Measurements from ENCODE around the gene YTHDC1. TPM values are rescaled to one million over a fixed set of nuclear protein-coding genes. Genes with fewer than 3 reads are reported as not detected.

YTHDC1 gene
- total RNA-seq, 1 donor from 2014 or later: 127 TPM

DNA sequence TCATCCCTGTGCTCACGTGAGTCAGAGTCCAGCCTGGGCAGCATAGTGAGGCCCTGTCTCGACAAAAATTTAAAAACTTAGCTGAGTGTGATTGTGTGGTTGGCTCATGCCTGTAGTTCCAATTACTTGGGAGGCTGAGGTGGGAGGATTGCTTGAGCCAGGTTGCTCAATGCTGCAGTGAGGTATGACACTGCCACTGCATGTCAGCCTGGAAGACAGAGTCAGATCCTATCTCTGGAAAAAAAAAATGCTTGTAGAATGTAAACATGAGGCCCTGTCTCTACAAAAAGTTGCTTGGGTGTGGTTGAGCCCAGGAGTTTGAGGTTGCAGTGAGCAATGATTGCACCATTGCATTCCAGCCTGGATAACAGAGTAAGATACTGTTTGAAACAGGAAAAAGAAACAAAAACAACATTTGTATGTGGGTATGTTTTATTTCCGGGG, 11.3 kb upstream of the YTHDC1 start:
- no peak for ATAC-seq
- intact Hi-C loops (cut with DNase I): no loop called here
- DNase-seq (ENCODE audit: low spot score): no peak

DNA sequence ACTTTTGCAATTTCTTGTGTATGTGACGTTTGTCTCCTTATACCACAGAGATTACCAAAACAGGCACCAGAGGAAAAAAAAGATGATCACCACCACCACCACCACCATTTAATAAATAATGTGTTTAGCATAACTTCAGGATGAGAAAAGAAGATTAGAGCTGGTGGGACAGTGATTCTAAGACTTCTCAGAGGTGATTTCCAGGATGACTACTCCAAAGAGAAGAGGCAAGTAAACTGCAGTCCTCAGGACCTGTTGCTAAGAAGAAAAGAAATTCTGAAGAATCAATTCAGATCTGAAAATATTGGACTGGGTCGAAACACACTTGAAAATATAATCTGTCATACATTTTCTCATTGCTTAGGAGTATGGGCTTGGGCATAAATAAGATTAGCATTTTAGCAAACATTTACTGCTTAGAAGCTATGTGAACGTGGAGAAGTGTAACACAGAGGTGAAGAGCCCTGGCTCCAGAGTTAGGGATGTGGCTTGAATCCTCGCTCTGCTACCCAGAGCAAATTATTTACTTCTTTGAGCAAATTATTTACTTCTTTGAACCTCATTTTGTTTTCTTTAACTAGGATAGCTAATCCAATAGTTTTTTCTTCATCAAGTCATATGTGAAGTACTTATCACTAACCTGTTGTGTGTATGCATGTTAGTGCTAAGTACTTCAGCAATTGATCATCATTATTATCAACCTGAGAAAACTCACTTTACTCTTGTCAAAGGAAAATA, 10.5 kb upstream of the YTHDC1 start:
- ATAC-seq (no peak), DNase-seq (ENCODE audit: low spot score) (no peak)
- intact Hi-C loops (cut with DNase I): no loop called here

DNA sequence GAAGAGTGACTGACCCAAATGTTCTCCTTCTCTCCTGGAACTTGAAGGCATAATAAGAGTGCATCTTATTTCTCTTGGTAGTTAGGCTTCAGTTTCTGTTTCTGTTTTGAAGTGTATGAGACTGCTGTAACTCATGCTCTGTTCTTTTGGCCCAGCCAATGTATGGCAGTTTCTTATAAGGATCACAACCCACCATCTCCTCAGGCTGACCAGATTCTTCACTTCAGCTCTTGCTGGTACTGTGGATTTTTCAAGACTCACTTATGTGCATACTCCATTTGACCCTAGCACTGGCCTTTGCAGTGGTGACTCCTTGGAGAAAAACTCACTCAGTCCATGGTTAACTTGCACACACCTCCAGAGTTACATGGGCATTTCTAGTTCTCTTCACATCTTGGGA, 9.6 kb upstream of the YTHDC1 start:
- intact Hi-C loops (cut with DNase I): no loop called here
- ATAC-seq: no peak
- DNase-seq (ENCODE audit: low spot score): no peak

DNA sequence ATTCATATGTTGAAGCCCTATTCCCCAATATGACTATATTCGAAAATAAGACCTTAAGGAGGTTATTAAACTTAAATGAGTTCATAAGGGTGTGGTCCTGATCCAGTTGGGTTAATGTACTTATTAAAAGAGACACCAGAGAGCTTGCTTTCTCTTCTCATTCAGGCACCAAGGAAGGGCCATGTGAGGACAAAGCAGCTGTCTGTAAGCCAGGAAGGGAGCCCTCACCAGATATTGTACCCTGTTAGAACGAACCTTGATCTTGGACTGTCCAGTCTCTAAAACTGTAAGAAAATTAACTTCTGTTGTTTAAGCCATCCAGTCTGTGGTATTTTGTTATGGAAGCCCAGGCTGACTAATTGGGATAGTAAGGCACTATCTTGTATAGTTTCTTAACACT, 9.1 kb upstream of the YTHDC1 start:
- intact Hi-C loops (cut with DNase I): no loop called here

DNA sequence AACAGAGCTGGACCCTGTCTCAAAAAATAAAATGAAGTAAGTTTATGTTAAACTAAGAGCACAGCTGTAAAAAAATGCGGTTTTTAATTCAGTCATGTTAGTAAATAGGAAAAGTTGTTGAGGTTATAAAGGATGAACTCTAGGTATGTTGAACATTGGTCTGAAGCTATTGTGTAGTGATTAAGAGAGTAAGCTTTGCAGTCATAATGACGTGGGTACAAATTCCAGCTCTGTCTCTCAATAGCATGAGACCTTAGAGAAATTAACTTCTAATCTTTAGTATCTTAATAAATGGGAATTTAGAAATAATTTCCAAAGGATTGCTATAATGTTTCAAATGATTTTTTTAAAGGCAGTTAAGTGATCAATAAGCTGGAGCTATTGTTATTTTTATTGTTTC, 2.9 kb upstream of the YTHDC1 start:
- ATAC-seq (no peak), DNase-seq (ENCODE audit: low spot score) (no peak)
- intact Hi-C loops (cut with DNase I): no loop called here

More for the DNA sequence above, 9.1 kb upstream of the YTHDC1 start:
- ATAC-seq (no peak), DNase-seq (ENCODE audit: low spot score) (no peak)

DNA sequence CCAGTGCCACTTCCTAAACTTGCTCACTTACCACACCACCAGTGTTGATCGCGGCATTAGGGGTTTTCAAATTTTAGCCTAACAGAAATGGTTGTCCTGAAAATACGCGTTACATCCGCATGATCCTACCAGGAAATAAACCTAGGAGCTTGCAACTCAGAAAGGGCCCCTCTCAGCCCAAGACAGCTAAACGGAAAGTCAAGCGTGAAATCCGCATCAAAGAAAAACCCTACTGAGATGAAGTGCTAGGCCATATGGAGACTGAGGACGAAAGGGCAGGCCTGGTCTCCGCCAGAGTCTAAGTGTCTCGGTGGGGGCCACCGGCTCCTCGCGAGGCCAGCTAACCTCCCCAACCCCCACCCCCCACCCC, 626 bp downstream of the YTHDC1 start:
- no peak for DNase-seq (ENCODE audit: low spot score)
- ATAC-seq: peak; percentile 23
- intact Hi-C loops (cut with DNase I): no loop called here

DNA sequence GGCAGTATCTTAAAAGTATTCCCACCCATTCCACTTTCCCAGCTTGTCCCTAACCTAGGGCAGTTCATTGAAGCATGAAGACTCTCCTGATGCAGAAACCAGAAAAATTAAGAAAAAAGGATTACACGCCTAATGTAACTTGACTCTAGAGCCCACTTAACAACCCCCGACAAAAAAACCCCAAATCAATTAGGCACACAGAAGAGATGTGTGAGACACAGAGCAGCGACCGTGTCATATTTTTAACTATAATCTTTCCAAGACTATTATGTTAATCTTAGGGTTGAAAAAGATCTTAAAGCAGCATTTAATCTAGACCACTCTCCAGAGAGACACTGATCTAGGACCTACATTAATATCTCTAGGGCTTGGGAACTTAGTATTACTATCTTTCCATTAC, 1.3 kb downstream of the YTHDC1 start:
- ATAC-seq (no peak), DNase-seq (ENCODE audit: low spot score) (no peak)
- intact Hi-C loops (cut with DNase I): no loop called here

DNA sequence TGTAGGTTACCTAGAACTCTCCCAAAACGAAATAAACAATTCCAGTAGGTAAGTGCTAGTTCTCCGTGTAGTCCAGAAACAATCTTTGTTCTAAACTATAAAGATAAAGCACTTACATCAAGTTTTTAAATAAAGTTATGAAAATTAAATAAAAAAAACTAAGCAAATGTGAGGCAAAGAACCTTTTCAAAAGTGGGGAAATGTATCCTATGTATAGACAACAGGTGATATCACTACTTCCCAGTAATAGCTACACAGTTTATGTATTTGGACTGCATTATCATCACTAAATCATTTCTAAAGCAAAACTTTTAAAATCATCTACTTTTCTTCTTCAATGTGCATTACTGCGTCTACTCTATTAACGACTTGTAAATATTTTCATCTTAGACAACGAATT, 2.0 kb downstream of the YTHDC1 start:
- ATAC-seq (no peak), DNase-seq (ENCODE audit: low spot score) (no peak)
- intact Hi-C loops (cut with DNase I): no loop called here

DNA sequence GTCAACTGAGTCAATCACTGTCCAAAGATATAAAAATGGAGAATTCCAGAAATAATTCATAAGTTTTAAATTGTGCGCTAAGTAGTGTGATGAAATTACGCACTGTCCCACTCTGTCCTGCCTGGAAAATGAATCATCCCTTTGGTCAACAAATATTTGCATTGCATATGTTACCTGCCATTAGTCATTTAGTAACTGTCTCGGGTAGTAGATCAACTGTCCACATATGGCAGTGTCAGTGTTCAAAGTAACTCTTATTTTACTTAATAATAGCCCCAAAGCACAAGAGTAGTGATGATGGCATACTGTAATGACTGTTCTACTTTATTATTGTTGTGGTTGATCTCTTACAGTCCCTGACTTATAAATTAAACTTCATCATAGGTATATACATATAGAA, 3.4 kb downstream of the YTHDC1 start:
- no peak for ATAC-seq
- intact Hi-C loops (cut with DNase I): no loop called here
- DNase-seq (ENCODE audit: low spot score): no peak

DNA sequence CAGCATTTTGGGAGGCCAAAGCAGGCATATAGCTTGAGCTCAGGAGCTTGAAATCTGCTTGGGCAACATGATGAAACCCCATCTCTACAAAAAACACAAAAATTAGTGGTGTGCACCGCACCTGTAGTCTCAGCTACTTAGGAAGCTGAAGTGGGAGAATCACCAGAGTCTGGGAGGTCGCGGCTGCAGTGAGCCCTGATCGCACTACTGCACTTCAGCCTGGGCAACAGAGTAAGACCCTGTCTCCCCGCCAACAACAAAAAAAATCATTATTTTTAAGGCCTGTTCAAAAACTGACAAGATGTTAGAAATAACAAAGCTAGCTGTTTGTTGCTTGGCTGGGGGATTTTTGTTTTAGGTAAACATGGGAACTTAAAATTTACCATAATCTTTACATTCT, 5.1 kb downstream of the YTHDC1 start:
- ATAC-seq (no peak), DNase-seq (ENCODE audit: low spot score) (no peak)
- intact Hi-C loops (cut with DNase I): no loop called here

DNA sequence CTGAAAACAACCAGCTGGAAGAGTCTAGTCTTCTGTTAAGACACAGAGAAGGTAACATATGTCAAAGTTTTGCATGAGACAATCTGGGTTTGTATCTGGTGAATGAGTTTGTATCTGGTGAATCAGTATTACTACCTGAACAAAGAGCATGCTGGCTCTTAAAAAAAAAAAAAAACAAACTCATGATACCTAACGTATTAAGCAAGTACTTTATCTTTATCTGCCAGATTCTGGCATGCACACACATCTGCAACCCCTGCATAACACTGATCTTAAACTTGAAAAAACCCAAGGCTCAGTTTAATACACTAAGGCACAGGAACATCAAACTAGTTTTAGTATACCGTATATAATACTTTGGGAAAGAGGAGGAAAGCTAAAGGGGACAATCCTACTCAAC, 5.8 kb downstream of the YTHDC1 start:
- no peak for DNase-seq (ENCODE audit: low spot score)
- no peak for ATAC-seq
- intact Hi-C loops (cut with DNase I): no loop called here

DNA sequence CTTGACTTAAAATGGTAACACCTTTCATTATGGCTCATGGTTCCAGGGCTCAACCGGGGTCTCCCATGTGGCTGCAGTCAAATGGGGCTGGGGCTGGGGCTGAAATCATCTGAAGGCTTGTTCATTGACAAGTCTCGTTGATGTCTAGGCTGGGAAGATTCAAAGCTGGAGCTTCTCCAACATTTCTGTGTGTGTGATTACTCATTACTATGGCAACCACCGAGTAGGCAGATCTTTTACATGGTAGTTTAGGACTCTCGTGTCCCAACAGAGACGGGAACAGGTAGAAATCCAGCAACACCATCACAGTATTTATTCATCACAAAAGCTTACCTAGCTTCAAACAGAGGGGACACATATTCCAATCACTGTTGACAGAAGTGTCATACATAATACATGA, 7.8 kb downstream of the YTHDC1 start:
- ATAC-seq: peak; percentile 71
- DNase-seq (ENCODE audit: low spot score): no peak
- intact Hi-C loops (cut with DNase I): no loop called here

DNA sequence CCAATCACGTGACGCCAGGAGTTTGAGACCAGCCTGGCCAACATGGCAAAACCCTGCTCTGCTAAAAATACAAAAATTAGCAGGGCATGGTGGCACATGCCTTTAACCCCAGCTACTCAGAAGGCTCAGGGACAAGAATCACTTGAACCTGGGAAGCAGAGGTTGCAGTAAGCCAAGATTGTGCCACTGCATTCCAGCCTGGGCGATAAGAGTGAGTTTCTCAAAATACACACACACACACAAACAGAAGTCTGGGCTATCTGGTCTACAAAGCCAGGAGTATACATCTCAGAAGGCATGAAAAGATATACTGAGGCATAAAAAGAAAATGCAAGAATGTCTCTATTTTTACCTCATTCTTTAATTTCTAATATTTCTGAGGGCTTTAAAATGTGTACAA, 11.3 kb downstream of the YTHDC1 start:
- ATAC-seq (no peak), DNase-seq (ENCODE audit: low spot score) (no peak)
- intact Hi-C loops (cut with DNase I): no loop called here

DNA sequence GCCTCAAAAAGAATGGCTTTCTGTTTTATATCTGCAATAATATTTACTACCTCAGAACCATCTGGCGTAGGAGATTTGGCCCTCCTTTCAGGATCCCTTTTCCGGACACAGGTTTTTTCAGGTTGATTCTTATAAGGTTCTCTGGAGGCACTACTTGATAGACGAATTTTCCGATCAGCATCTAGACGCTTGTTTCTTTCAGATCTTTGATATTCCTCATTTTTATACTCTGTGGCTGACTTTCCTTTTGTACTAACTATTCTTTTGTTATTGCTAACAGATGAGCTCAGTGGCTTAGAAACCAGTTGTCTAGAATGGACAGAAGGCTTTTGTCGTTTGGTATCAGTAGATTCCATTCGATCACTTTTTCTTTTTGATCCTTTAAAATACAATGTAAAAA, 12.4 kb downstream of the YTHDC1 start:
- ATAC-seq: no peak
- DNase-seq (ENCODE audit: low spot score): no peak
- intact Hi-C loops (cut with DNase I): no loop called here

DNA sequence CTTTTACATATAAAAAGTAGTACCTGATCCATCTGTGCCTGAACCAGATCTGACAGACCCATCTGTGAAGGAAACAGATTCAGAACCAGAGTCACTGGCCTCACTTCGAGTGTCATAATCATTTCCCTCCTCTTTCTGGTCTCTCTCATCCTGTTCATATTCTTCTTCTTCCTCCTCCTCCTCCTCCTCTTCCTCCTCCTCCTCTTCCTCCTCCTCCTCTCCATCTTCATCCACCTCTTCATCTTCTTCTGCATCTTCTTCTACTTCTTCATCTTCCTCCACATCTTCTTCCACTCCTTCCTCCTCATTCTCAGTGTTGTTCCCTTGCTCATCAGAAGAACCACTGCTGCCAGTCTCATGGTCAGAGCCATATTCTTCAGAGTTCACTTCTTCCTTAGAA, 12.9 kb downstream of the YTHDC1 start:
- intact Hi-C loops (cut with DNase I): no loop called here
- ATAC-seq (no peak), DNase-seq (ENCODE audit: low spot score) (no peak)

DNA sequence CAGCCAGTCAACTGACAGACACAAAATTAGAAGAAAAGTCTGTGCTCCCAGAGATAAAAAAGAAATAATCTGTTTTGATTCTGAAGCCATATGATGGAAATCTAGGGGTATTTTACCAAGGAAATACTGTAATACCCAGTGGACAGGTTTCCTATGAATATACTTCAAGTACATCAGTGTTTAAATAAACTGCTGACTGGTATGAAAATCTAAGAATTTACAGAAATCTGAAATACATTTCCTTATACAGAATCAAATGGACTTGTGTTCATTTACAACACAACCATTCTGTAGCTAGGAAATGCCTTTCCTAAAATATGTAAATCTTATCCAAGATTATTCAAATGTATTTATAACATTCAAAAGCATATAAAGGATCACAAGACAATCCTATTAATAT, 13.4 kb downstream of the YTHDC1 start:
- intact Hi-C loops (cut with DNase I): no loop called here
- no peak for ATAC-seq

DNA sequence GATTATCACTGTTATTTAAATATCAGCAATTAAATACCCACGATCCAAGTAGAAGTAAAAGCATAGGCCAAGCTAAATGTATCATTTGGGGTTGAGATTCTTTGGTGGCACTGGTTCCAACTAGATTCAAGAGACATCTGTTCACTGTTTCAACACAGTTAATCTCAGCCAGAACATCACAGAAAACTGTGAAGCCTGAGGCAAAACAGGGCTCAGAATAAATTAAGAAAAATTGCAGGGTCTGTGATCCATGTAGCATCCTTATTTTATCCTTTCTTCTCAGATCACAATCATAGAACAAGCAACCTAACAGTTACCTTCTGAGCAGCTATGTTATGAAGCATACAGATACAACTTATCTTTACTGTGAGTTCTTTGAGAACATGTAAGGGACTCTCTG, 23.7 kb downstream of the YTHDC1 start:
- intact Hi-C loops (cut with DNase I): no loop called here
- DNase-seq (ENCODE audit: low spot score): no peak
- no peak for ATAC-seq

More for the DNA sequence above, 13.4 kb downstream of the YTHDC1 start:
- DNase-seq (ENCODE audit: low spot score): no peak

DNA sequence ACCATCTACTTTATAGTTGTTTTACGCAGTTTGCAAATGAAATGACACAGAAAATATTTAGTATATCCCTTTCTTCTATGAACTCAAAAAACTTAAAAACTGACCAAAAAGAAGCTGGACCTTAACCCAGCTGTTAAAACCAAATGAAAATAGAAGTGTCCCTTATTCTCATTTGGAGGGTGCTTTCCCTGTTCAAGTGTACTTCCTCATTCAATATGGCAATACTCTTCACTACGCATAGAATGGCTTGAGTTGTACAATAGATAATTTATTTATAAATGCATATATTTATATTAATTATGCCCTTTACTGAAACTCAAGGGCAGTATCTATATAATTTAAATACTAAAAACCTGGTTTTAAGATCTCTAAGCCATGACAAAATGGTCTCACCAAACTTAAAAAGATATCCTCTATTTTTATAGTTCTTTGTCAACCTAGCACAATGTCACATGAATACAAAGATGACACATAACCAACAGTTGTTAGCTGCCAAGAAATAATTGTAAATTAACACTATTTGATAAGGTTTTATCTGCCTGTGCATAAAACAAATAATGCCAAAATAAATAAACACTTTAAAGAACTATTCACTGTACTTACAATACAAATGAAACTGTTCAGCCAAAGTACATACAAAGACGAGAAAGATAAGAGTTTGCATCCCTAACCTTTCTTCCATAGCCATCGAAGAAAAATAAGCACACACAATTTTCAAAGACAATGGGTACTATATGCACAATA, 25.2 kb downstream of the YTHDC1 start:
- ATAC-seq: no peak
- intact Hi-C loops (cut with DNase I): no loop called here
- DNase-seq (ENCODE audit: low spot score): no peak

DNA sequence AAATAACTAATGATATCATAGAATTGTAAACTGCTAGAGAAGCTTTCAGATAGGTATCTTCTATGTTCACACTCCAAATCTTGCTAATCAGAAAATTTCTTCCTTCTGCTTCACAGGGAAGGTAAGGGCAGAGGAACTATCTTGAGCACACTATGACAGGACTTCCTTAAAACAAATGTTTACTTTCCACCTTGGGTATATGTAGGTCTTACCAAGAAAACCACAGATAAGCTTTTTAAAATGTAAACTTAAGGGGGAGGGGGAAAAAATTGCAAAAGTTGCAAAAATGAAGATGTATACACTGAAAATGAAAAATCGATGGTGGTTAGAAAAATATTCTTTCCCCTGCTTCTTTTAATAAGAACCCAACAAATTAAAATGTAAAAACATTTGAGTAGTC, 30.9 kb downstream of the YTHDC1 start:
- no peak for ATAC-seq
- intact Hi-C loops (cut with DNase I): no loop called here
- no peak for DNase-seq (ENCODE audit: low spot score)

DNA sequence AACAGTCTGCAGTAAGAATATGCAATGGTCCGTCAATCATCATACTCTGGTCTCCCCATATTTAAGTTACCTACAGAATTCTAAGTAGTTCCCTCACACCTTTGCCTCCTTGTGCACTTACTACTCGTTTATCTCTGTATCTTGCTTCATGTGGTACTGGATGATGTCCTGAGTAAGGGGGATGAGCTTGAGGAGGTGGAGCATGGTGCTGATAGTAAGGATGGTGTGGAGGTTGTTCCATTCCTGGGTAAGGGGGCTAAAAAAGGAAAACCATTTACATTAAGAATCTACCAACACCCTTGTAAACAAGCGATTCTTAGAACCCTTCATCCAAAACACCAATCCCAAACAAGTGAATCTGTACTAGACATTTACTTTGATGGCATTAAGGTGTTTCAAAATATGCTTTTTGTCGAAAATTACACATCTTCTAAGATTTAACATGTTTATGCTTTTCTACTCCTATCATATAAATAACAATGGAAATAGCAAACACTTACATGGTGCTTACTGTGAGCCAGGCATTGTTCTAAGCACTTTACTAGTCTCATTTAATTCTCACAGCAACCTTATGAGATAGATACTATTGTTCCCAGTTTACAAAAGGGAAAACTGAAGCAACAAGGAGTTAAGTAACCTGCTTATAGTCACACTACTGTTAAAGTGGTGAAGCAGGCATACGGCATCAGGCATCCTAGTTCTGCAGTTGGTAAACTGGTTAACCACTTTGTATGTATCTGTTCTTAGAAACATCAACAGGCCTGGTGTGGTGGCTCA, 33.5 kb downstream of the YTHDC1 start:
- DNase-seq (ENCODE audit: low spot score) (no peak), ATAC-seq (no peak)
- intact Hi-C loops (cut with DNase I): no loop called here
